Activated naive CD4-positive, alpha-beta T cell treated with anti-CD3 and anti-CD28 coated beads for 36 hours (primary cell): ENCODE measurements around the gene RSRC1. TPM values are rescaled to one million over a fixed set of nuclear protein-coding genes. Genes with fewer than 3 reads are reported as not detected.

ENCODE experiments used
- CTCF ChIA-PET: fragments of 350-600 bp; sonication (Branson Sonifier 250); formaldehyde crosslinking; loops from one replicate; lab custom pipeline; 2021; ENCODE audit warnings: antibody characterized with exemption; lab: Charles Lee
- DNase-seq: peaks from one replicate; pipeline ENCODE4 v3.0.0-alpha.2; 2020
- H3K27ac Mint-ChIP-seq: one replicate; pipeline ENCODE4 v1.8.0; 2021; ENCODE audit warnings: mild to moderate bottlenecking, mixed read lengths
- H3K27me3 Mint-ChIP-seq: one replicate; pipeline ENCODE4 v1.8.0; 2021; ENCODE audit warnings: low read depth, mixed read lengths
- H3K36me3 Mint-ChIP-seq: one replicate; pipeline ENCODE4 v1.8.0; 2021; ENCODE audit warnings: low read depth, mixed read lengths
- H3K4me1 Mint-ChIP-seq: one replicate; pipeline ENCODE4 v1.8.0; 2021; ENCODE audit warnings: low read depth, mixed read lengths
- H3K4me3 Mint-ChIP-seq: one replicate; pipeline ENCODE4 v1.8.0; 2021; ENCODE audit warnings: mild to moderate bottlenecking, moderate library complexity, mixed read lengths
- H3K9me3 Mint-ChIP-seq: one replicate; pipeline ENCODE4 v1.8.0; 2021; ENCODE audit warnings: mixed read lengths
- intact Hi-C: fragments of 100-400 bp; cut with micrococcal nuclease; formaldehyde crosslinking; loops from one replicate; pipeline ENCODE4 v1.15.1; 2023
- total RNA-seq, 2 experiments: library from RNA; stranded (reverse); gene quantifications; one replicate each; pipeline ENCODE4 v1.2.3, GENCODE V29; 2021

RSRC1 gene
- total RNA-seq, 2 experiments from 2014 or later = 48.4 to 50.1 TPM

DNA sequence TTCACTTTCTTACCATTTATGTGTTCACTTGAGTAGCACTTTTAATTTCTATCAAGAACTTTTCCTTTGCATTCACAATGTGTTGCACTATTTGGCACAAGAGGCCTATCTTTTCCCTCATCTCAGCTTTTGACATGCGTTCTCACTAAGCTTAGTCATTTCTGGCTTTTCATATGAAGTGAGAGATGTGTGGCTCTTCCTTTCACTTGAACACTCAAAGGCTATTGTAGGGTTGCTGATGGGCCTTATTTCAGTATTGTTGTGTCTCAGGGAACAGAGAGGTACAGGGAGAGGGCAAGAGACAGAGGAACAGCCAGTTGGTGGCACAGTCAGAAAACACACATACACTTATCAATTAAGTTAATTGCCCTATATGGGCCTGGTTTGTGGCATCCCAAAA, 333.7 kb downstream of the RSRC1 start:
- H3K4me3 Mint-ChIP-seq = no peak overlapping the region
- CTCF ChIA-PET = no interaction called here
- H3K36me3 Mint-ChIP-seq = peaks cover 5% of the 10 kb centered on the region
- intact Hi-C loops = no loop called here
- no peak for DNase-seq
- H3K9me3 Mint-ChIP-seq = peaks cover 3% of the 10 kb centered on the region
- no peak overlapping the region for H3K27ac Mint-ChIP-seq
- H3K27me3 Mint-ChIP-seq = no peaks in the 10 kb centered on the region
- peaks cover 3% of the 10 kb centered on the region for H3K4me1 Mint-ChIP-seq

DNA sequence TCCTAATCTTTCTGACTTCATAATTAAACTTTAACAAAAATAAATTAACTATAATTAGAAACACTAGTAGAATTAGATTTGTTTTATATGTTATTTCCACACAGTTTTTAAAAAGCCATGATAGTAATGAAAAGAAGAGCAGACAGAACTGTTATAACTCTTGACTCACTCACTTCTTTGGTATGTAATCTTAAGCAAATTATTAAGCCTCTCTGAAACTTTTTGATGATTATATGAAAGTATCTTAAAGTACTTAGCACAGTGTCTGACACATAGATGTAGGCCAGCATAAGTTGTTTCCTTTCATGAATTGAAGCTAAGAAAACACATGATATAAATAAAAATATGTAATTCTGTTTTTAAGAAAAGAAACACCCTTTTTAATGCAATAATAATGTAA, 337.5 kb downstream of the RSRC1 start:
- no peaks in the 10 kb centered on the region for H3K27me3 Mint-ChIP-seq
- no peak overlapping the region for H3K27ac Mint-ChIP-seq
- CTCF ChIA-PET = interaction anchor here (0.5 kb wide), 1 partner anchor 10 kb away, joined by 5 read pairs; no protein-coding TSS in a partner anchor
- peaks cover 3% of the 10 kb centered on the region for H3K4me1 Mint-ChIP-seq
- H3K9me3 Mint-ChIP-seq = peaks cover 3% of the 10 kb centered on the region
- H3K36me3 Mint-ChIP-seq = peaks cover 5% of the 10 kb centered on the region
- intact Hi-C loops = no loop called here
- no peak for DNase-seq
- no peak overlapping the region for H3K4me3 Mint-ChIP-seq

DNA sequence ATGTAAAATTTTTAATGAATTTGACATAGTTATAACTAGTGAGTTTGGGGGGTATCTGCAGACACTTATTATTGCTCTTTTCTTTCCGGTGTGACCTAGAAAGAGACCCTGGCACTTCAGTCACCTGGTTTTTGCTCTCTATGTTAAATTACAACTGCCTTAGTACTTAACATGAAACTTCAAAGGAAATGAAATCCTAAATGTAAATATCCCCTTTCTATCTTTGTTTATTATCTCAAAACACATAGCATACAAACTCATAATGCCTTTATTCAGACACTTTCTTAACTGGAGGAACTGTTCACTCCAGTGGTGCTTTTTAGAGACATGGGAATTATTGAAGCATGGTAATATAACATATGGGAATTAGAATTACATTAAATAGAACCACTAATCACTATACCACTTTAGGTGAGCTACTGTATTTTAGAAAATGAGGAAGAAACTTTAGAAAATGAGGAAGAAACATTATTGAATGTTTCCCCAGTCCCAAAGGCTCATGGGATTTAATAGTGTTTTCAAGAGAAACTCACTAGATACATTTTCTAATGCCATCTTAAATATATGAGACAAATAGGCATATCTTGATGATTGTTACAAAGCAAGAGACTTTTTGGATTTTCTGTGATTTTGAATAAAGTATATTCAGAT, 341.6 kb downstream of the RSRC1 start:
- Mint-ChIP-seq H3K4me1 (no peaks in the 10 kb centered on the region), H3K27me3 (no peaks in the 10 kb centered on the region), H3K4me3 (no peak overlapping the region), H3K27ac (no peak overlapping the region), H3K36me3 (peaks cover 3% of the 10 kb centered on the region), H3K9me3 (no peaks in the 10 kb centered on the region)
- CTCF ChIA-PET = interaction anchor here (0.8 to 1.6 kb wide), 2 partner anchors 17 to 564 kb away, joined by 3 read pairs; no protein-coding TSS in a partner anchor
- no peak for DNase-seq
- intact Hi-C loops = no loop called here

DNA sequence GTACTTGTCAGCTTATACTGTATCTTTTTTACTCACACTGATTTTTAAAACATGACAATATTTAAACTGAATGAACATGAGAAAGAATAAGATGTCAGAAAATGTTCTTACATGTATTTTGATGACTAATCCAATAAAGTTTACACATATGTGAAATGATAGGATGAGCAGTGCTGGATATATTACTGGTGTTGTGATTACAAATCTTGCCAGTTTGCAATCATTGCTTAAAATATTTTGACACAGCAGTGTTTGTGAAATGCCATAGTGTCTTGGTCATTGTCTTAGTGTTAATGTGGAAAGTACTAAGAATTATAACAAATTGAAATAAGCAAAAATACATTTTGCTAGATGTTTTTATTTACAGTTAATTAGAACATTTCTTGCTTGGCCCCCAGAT, 342.4 kb downstream of the RSRC1 start:
- Mint-ChIP-seq H3K4me3 (no peak overlapping the region), H3K9me3 (no peaks in the 10 kb centered on the region), H3K27me3 (no peaks in the 10 kb centered on the region), H3K27ac (no peak overlapping the region), H3K4me1 (no peaks in the 10 kb centered on the region), H3K36me3 (peaks cover 3% of the 10 kb centered on the region)
- intact Hi-C loops = no loop called here
- CTCF ChIA-PET = no interaction called here
- DNase-seq = no peak

DNA sequence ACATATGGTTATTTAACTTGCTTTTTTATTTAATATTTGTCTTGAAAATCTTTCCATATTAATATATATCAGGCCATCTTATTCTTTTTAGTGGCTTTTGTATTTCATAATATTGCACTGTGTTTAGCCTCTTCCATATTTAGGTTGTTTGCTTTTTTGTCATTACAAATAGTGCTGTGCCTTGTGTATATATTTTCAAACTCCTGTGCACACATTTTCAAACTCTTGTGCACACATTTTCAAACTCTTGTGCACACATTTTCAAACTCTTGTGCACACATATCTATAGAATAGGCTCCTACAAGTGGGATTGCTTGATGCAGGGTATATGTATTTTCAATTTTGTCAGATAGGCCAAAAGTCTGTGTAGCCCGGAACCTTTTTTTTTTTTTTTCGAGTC, 343.1 kb downstream of the RSRC1 start:
- DNase-seq = no peak
- H3K36me3 Mint-ChIP-seq = peaks cover 3% of the 10 kb centered on the region
- CTCF ChIA-PET = interaction anchor here (0.7 kb wide), 1 partner anchor 16 kb away, joined by 4 read pairs; no protein-coding TSS in a partner anchor
- no peak overlapping the region for H3K4me3 Mint-ChIP-seq
- H3K4me1 Mint-ChIP-seq = no peaks in the 10 kb centered on the region
- no peaks in the 10 kb centered on the region for H3K9me3 Mint-ChIP-seq
- no peaks in the 10 kb centered on the region for H3K27me3 Mint-ChIP-seq
- intact Hi-C loops = no loop called here
- no peak overlapping the region for H3K27ac Mint-ChIP-seq

DNA sequence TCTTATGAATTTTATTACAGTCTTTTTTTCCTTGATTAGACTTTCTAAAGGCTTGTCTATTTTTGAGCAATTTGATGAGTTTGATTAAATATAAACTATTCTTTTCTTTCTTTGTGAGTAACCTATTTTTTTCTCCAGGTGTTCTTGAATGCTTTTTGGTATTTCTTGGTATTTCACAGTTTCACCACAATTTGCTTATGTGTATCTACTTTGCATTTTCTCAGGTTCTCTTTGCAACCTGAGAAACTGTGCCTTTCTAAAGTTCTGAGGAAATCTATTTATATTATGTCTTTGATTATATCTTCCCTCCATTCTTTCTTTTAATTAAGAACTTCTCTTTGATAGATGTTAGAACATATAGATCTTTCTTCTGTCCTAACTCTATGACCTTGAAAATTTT, 344.0 kb downstream of the RSRC1 start:
- H3K36me3 Mint-ChIP-seq = peaks cover 3% of the 10 kb centered on the region
- intact Hi-C loops = no loop called here
- CTCF ChIA-PET = interaction anchor here (0.7 kb wide), 1 partner anchor 15 kb away, joined by 4 read pairs; no protein-coding TSS in a partner anchor
- no peak overlapping the region for H3K27ac Mint-ChIP-seq
- H3K27me3 Mint-ChIP-seq = no peaks in the 10 kb centered on the region
- no peaks in the 10 kb centered on the region for H3K4me1 Mint-ChIP-seq
- H3K4me3 Mint-ChIP-seq = no peak overlapping the region
- no peaks in the 10 kb centered on the region for H3K9me3 Mint-ChIP-seq
- DNase-seq = no peak

DNA sequence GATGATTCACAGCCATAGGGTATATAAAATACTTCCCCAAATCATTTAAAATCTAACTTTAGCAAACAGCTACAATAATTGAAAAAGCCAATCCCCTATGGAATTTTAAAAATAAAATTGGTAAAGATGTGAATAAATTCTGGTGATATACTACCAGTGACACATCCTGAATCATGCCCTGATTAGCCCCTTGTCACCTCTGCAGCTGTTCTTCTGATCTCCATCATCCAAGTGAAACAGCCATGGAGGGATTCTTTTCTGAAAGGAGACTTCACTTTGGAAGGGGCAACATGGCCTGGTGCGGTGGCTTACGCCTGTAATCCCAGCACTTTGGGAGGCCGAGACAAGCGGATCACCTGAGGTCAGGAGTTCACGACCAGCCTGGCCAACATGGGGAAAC, 345.5 kb downstream of the RSRC1 start:
- Mint-ChIP-seq H3K4me1 (no peaks in the 10 kb centered on the region), H3K9me3 (no peaks in the 10 kb centered on the region), H3K4me3 (no peak overlapping the region), H3K36me3 (peaks cover 3% of the 10 kb centered on the region), H3K27ac (no peak overlapping the region), H3K27me3 (no peaks in the 10 kb centered on the region)
- CTCF ChIA-PET = no interaction called here
- intact Hi-C loops = no loop called here
- no peak for DNase-seq

DNA sequence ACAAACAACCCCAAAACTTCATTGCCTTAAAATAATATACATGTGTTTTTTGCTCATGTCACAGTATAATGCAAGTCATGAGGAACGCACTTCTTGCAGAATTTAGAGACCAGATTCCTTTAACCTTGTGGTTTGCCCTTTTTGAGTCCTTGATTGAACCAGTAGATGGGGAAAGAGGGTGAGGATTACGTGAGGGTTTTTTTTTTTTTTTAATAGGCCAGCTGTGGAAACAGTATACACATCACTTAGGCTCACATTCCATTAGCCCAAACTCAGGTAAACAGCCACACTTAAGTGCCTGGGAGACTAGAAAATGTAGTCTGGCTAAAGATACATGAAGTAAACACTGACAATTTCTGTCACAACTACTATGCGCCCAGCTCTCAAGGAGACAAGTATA, 346.2 kb downstream of the RSRC1 start:
- intact Hi-C loops = no loop called here
- no peak overlapping the region for H3K4me3 Mint-ChIP-seq
- no peaks in the 10 kb centered on the region for H3K27me3 Mint-ChIP-seq
- DNase-seq = no peak
- H3K27ac Mint-ChIP-seq = no peak overlapping the region
- H3K9me3 Mint-ChIP-seq = no peaks in the 10 kb centered on the region
- CTCF ChIA-PET = no interaction called here
- H3K36me3 Mint-ChIP-seq = peaks cover 3% of the 10 kb centered on the region
- H3K4me1 Mint-ChIP-seq = no peaks in the 10 kb centered on the region

DNA sequence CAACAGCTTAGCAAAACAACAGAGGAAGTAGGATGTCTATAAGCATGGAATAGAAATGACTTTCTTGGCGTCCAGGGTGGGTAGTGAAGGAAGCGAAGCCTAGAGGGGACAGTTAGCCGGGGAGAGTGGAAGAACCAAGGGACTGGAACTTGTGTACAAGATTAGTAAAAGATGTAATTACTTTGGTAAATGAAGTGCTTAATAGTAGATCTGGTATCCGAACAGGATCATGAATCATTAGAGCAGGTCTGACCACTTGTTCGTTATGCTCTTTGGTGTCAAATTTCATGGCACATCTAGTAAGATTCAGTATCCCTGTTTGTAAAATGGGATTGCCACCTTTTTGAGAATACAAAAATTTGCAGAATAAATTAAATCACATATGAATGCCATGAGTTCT, 348.6 kb downstream of the RSRC1 start:
- CTCF ChIA-PET = no interaction called here
- Mint-ChIP-seq H3K4me1 (no peaks in the 10 kb centered on the region), H3K27me3 (no peaks in the 10 kb centered on the region), H3K9me3 (no peaks in the 10 kb centered on the region), H3K4me3 (no peak overlapping the region), H3K36me3 (peaks cover 3% of the 10 kb centered on the region), H3K27ac (no peak overlapping the region)
- DNase-seq = no peak
- intact Hi-C loops = no loop called here

DNA sequence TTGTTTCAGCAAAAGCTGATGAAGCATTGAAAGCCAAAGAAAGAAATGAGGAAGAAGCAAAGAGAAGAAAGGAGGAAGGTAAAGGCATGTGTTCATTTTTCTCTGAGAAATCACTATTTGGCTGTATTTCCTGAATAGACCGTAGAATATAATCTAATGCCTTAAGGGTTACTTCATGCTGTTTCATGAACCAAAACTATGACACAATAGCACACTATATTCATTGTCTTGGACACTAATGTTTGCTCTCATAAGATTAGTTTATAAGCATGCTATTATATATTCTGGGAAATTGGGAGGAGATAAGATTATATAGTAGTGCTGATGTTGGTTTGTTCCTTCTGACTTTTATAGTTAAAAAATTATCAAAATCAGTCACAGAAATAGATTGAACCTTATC, 351.0 kb downstream of the RSRC1 start:
- H3K9me3 Mint-ChIP-seq = no peaks in the 10 kb centered on the region
- H3K36me3 Mint-ChIP-seq = peaks cover 7% of the 10 kb centered on the region
- H3K4me1 Mint-ChIP-seq = no peaks in the 10 kb centered on the region
- H3K27me3 Mint-ChIP-seq = no peaks in the 10 kb centered on the region
- CTCF ChIA-PET = no interaction called here
- no peak overlapping the region for H3K4me3 Mint-ChIP-seq
- intact Hi-C loops = no loop called here
- no peak for DNase-seq
- H3K27ac Mint-ChIP-seq = no peak overlapping the region

DNA sequence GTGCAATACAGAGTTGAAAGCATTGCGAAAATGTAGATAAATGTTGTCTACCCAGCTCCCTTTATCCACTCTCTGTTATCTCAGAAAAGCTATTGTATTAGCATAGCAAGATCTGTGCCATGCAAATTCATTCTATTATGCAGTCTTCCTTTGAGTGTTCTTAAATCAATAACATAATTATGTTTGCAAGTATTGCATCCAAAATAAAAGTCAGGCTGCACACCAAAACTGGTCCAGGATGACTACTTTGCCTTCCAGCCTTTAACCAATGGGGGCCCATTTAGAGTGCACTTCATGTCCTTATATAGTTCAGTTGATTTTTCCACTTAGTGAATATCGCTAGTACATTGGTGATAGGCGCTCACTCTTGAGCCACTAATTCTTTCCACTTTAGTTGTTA, 353.7 kb downstream of the RSRC1 start:
- Mint-ChIP-seq H3K27me3 (no peaks in the 10 kb centered on the region), H3K4me3 (no peak overlapping the region)
- CTCF ChIA-PET = interaction anchor here (1.2 kb wide), 1 partner anchor 30 kb away, joined by 3 read pairs; no protein-coding TSS in a partner anchor

DNA sequence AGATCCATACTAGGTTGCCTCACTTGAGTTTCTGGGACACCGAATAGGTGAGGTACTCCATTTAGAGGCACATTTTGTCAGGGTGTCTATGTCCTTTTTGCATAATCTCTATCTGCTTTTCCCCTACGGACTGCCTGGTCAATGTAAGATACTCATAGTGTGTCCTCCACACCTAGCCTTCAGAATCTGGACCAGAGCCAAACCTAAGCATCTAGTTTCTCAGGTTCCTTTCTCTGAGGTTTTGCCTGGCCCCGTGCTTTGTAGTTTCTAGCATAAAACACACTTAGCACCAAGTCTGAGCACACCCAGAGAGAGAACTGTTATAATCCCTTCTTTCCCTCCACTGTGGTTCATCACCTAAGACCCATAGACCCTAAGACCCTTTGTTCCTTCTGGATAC, 355.2 kb downstream of the RSRC1 start:
- DNase-seq = no peak
- Mint-ChIP-seq H3K36me3 (peaks cover 4% of the 10 kb centered on the region), H3K4me3 (no peak overlapping the region), H3K4me1 (no peaks in the 10 kb centered on the region), H3K9me3 (no peaks in the 10 kb centered on the region), H3K27ac (no peak overlapping the region), H3K27me3 (no peaks in the 10 kb centered on the region)
- intact Hi-C loops = no loop called here
- CTCF ChIA-PET = interaction anchor here (1.2 kb wide), 1 partner anchor 31 kb away, joined by 3 read pairs; no protein-coding TSS in a partner anchor

More for the DNA sequence above, 353.7 kb downstream of the RSRC1 start:
- Mint-ChIP-seq H3K27ac (no peak overlapping the region), H3K9me3 (no peaks in the 10 kb centered on the region), H3K36me3 (peaks cover 4% of the 10 kb centered on the region), H3K4me1 (no peaks in the 10 kb centered on the region)
- intact Hi-C loops = no loop called here
- DNase-seq = no peak

DNA sequence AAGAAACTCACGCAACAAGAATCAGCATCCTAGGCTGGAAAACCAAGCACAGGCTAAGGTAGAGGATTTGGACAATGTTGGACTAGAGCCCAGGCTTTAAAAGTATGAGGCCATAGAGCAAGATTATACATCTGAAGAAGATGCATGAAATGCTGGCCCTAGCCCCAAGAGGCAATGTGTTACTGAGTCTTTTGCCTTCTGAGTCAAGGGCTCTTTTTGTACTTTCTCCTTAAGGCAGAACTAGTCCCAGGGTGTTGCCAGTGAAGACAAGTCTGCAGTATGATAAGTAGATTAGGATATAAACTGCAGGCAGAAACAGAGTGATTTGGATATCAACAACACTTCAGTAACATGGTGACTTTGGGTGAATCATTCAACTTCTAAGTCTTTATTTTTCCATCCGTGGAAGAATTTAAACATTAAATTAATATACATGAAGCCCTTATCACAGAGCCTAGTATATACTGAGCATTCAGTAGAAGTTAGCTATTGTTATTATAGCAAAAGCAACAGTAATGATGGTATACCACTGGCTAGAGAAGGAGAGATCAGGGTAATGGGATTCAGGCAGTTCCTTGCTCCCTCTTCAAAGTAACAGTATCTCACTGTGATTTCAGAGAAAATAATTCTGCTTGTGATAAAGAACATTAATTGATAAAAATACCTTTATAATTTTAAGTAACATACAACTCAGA, 361.2 kb downstream of the RSRC1 start:
- DNase-seq = no peak
- intact Hi-C loops = no loop called here
- H3K36me3 Mint-ChIP-seq = peaks cover 7% of the 10 kb centered on the region
- CTCF ChIA-PET = no interaction called here
- no peaks in the 10 kb centered on the region for H3K9me3 Mint-ChIP-seq
- H3K27me3 Mint-ChIP-seq = no peaks in the 10 kb centered on the region
- H3K4me1 Mint-ChIP-seq = no peaks in the 10 kb centered on the region
- H3K27ac Mint-ChIP-seq = no peak overlapping the region
- no peak overlapping the region for H3K4me3 Mint-ChIP-seq
